HepG2 (cell line): Measurements from ENCODE around the gene CCM2. TPM values are rescaled to one million over a fixed set of nuclear protein-coding genes. Genes with fewer than 3 reads are reported as not detected.

Experiments used
- ATAC-seq: fragments of 200-7000 bp; cut with Tn5 transposase; 3 replicates; pipeline ENCODE4 v1.9.1; 2020; ENCODE audit warnings: mild to moderate bottlenecking, moderate library complexity
- BruUV-seq: library from RNA; stranded (reverse); fragments of 400-500 nt; replicated peaks from 2 replicates; lab custom pipeline; 2021; lab: Mats Ljungman, UMichigan
- CTCF ChIA-PET: fragments of 300-600 bp; formaldehyde crosslinking; extraction: SDS; loops from one replicate; lab custom pipeline; 2021; ENCODE audit warnings: low total read pairs, inconsistent platforms, low intra/inter-chr PET ratio; lab: Yijun Ruan, JAX
- POLR2A ChIA-PET: fragments of 350-600 bp; sonication (Branson Sonifier 250); formaldehyde crosslinking; loops from one replicate; lab custom pipeline; 2020; ENCODE audit warnings: antibody characterized with exemption, inconsistent platforms; lab: Yijun Ruan, JAX
- DNase-seq: peaks from one replicate; pipeline ENCODE4 v3.0.0-alpha.2; 2015; ENCODE audit warnings: low spot score
- FAIRE-seq: peaks from 3 replicates; lab custom pipeline; 2011; peaks lifted over from hg19 to GRCh38; lab: Jason Lieb, UNC
- H2AFZ ChIP-seq: one replicate; pipeline ENCODE4 v1.6.1; 2011; ENCODE audit warnings: low read length, inconsistent platforms
- H3K27ac ChIP-seq: fragments of 300-600 bp; 3 replicates; pipeline ENCODE4 v1.8.0; 2011; ENCODE audit warnings: mixed run types, mild to moderate bottlenecking, mixed read lengths, low read length, inconsistent platforms; ENCODE audit not compliant: insufficient read depth; ENCODE audit errors: extremely low read length
- H3K27me3 ChIP-seq, 2 experiments: fragments of 200-600 bp in 1 of 2; 2 replicates in 1 of 2; 3 replicates in 1 of 2; pipeline versions ENCODE4 v1.6.0 to v1.8.0; 2011; ENCODE audit warnings: low read length in 2 of 2, mild to moderate bottlenecking in 2 of 2, moderate library complexity in 2 of 2, inconsistent platforms in 1 of 2; ENCODE audit not compliant: insufficient read depth in 2 of 2, control insufficient read depth in 1 of 2
- H3K36me3 ChIP-seq, 2 experiments: fragments of 200-600 bp in 1 of 2; replicated peaks in 1 of 2; 2 replicates in 1 of 2; 3 replicates in 1 of 2; pipeline versions ENCODE4 v1.5.1 to v1.8.0; 2011; ENCODE audit warnings: low read length in 2 of 2, inconsistent platforms in 1 of 2; ENCODE audit not compliant: insufficient read depth in 2 of 2, control insufficient read depth in 1 of 2
- H3K4me1 ChIP-seq: 2 replicates; pipeline ENCODE4 v1.5.1; 2012; ENCODE audit warnings: low read length, inconsistent platforms; ENCODE audit not compliant: insufficient read depth
- H3K4me2 ChIP-seq: 2 replicates; pipeline ENCODE4 v1.6.0; 2011; ENCODE audit warnings: low read depth, low read length, inconsistent platforms
- H3K4me3 ChIP-seq, 3 experiments: fragments of 200-600 bp in 1 of 3; sonication (generic), shearing (Covaris generic) in 1 of 3; replicated peaks in 1 of 3; 2 replicates each; pipeline ENCODE4 v1.5.1; 2011 to 2016; ENCODE audit warnings: low read length in 3 of 3, inconsistent platforms in 2 of 3, low read depth in 2 of 3, mild to moderate bottlenecking in 2 of 3, control low read depth in 1 of 3, mixed read lengths in 1 of 3; ENCODE audit not compliant: insufficient read depth in 1 of 3
- H3K79me2 ChIP-seq: one replicate; pipeline ENCODE4 v1.6.1; 2011; ENCODE audit warnings: low read length, inconsistent platforms; ENCODE audit not compliant: insufficient read depth
- H3K9ac ChIP-seq: 2 replicates; pipeline ENCODE4 v1.6.0; 2011; ENCODE audit warnings: mild to moderate bottlenecking, low read depth, low read length, inconsistent platforms; ENCODE audit not compliant: insufficient read depth
- H3K9me3 ChIP-seq: 2 replicates; pipeline ENCODE4 v1.5.1; 2012; ENCODE audit warnings: mild to moderate bottlenecking, low read length
- H4K20me1 ChIP-seq: 2 replicates; pipeline ENCODE4 v1.6.0; 2011; ENCODE audit warnings: inconsistent platforms, mild to moderate bottlenecking, low read length, moderate library complexity; ENCODE audit not compliant: insufficient read depth
- BCL6 ChIP-seq: IDR thresholded peaks from 2 replicates; pipeline ENCODE4 v1.6.1; 2016; ENCODE audit warnings: missing genetic modification reagents, missing compliant biosample characterization
- CEBPB ChIP-seq: IDR thresholded peaks from 2 replicates; pipeline ENCODE4 v1.6.1; 2011; ENCODE audit warnings: low read depth, low read length, improper control_type of control experiment, borderline replicate concordance
- CREB1 ChIP-seq, 2 experiments: fragments of 450-650 bp in 1 of 2; IDR thresholded peaks; 2 replicates each; pipeline ENCODE4 v1.6.1; 2016 to 2017; ENCODE audit warnings: control low read depth in 1 of 2, mild to moderate bottlenecking in 1 of 2, missing compliant biosample characterization in 1 of 2, missing genetic modification characterization in 1 of 2
- EEA1 ChIP-seq: sonication (generic); formaldehyde crosslinking; IDR thresholded peaks from 2 replicates; pipeline ENCODE4 v1.5.1; 2020; ENCODE audit warnings: mild to moderate bottlenecking, missing genetic modification reagents, borderline replicate concordance
- ELK4 ChIP-seq: sonication (generic); formaldehyde crosslinking; IDR thresholded peaks from 2 replicates; pipeline ENCODE4 v1.9.0; 2021; ENCODE audit warnings: missing genetic modification reagents, borderline replicate concordance
- FOXP4 ChIP-seq: sonication (generic); formaldehyde crosslinking; IDR thresholded peaks from 2 replicates; pipeline ENCODE4 v1.4.0; 2020; ENCODE audit warnings: missing genetic modification reagents
- NCOR1 ChIP-seq: fragments of 200-600 bp; sonication (generic); IDR thresholded peaks from 2 replicates; pipeline ENCODE4 v1.7.0; 2017; ENCODE audit warnings: antibody characterized with exemption, low read length, borderline replicate concordance
- NPAS2 ChIP-seq: sonication (generic); formaldehyde crosslinking; IDR thresholded peaks from 2 replicates; pipeline ENCODE4 v1.8.0; 2022; ENCODE audit warnings: mild to moderate bottlenecking, missing genetic modification reagents, borderline replicate concordance
- ZFP91 ChIP-seq: sonication (generic); formaldehyde crosslinking; IDR thresholded peaks from 2 replicates; pipeline ENCODE4 v1.9.0; 2022; ENCODE audit warnings: missing genetic modification reagents, mild to moderate bottlenecking, borderline replicate concordance
- ZNF3 ChIP-seq: IDR thresholded peaks from 2 replicates; pipeline ENCODE4 v1.7.0; 2017; ENCODE audit warnings: inconsistent platforms
- ZNF496 ChIP-seq: sonication (generic); formaldehyde crosslinking; IDR thresholded peaks from 2 replicates; pipeline ENCODE4 v1.8.1; 2023; ENCODE audit warnings: mild to moderate bottlenecking, moderate library complexity, missing genetic modification reagents; ENCODE audit not compliant: insufficient replicate concordance
- ZSCAN20 ChIP-seq: sonication (generic); formaldehyde crosslinking; IDR thresholded peaks from 2 replicates; pipeline ENCODE4 v1.4.0; 2020; ENCODE audit warnings: missing genetic modification reagents, mild to moderate bottlenecking, borderline replicate concordance
- WGBS: methylation state at CpG from one replicate; pipeline ENCODE4 v1.1.6; 2017; ENCODE audit warnings: low lambda C conversion rate; 5-methylcytosine and 5-hydroxymethylcytosine counted together
- in situ Hi-C: cut with HindIII; loops from 2 replicates; pipeline ENCODE4 v1.10.0; 2017; ENCODE audit warnings: low pct_unique_long_range_greater_than_20kb; ENCODE audit not compliant: extremely low pct_ligation_motif_present
- intact Hi-C: fragments of 100-400 bp; cut with micrococcal nuclease; formaldehyde crosslinking; loops from one replicate; pipeline ENCODE4 v1.10.0; 2022; ENCODE audit not compliant: unreplicated experiment
- polyA plus RNA-seq, 8 experiments: library from polyadenylated mRNA; depleted of rRNA in 3 of 8; stranded (reverse) in 7 of 8; unstranded in 1 of 8; fragments of >200 nt; fragmentation: Illumina TruSeq in 4 of 8; extraction: Trizol in 4 of 8; gene quantifications; 2 replicates each; pipeline versions ENCODE4 v1.2.1 to v1.2.3, GENCODE V29; 2011 to 2016; ENCODE audit warnings: low read depth in 4 of 8, missing spikeins in 1 of 8, mixed read lengths in 1 of 8; ENCODE audit not compliant: insufficient read depth in 1 of 8
- total RNA-seq, 5 experiments: library from RNA; depleted of rRNA; stranded (reverse); fragments of >200 nt; fragmentation: Illumina TruSeq; extraction: Trizol; gene quantifications; 2 replicates each; pipeline ENCODE4 v1.2.3, GENCODE V29; 2016; ENCODE audit warnings: low read depth in 1 of 5

CCM2 gene
- total and polyA plus RNA-seq, 2 of the 13 experiments (the other 11 are each of a cell fraction or from before 2014, with no cell fraction given) = 13.7 to 15.8 TPM

- TF ChIP-seq CREB1 (IDR thresholded peaks at IDR 0.05) (peak; percentile 49; the same call in 1 of the 2 replicates), CREB1 (CRISPR knock-in tag; IDR thresholded peaks at IDR 0.05) (no peak), ZFP91 (CRISPR knock-in tag) (no peak), CEBPB (0 out of 2 replicates have a peak, but pooled peaks have one; percentile 30)
- no peaks in the 10 kb centered on the region for H4K20me1 ChIP-seq
- H3K27ac ChIP-seq = no peak overlapping the region
- no peak overlapping the region for H3K4me3 ChIP-seq
- BruUV-seq = no TSS peak
- intact Hi-C loops (no loop called here), in situ Hi-C loops (no loop called here)
- FAIRE-seq = no peak
- no peak overlapping the region for H3K4me2 ChIP-seq
- no peaks in the 10 kb centered on the region for H3K79me2 ChIP-seq
- H3K36me3 ChIP-seq = no peaks in the 10 kb centered on the region
- no peak overlapping the region for H3K9ac ChIP-seq
- ChIA-PET CTCF (no interaction called here), POLR2A (no interaction called here)
- WGBS = 86% methylated on average over 68 of the region's 68 CpGs
- H3K4me1 ChIP-seq = peaks cover 23% of the 10 kb centered on the region
- DNase-seq = no peak
- no peak overlapping the region for H2AFZ ChIP-seq
- ATAC-seq = no peak
- no peaks in the 10 kb centered on the region for H3K9me3 ChIP-seq
- no peaks in the 10 kb centered on the region for H3K27me3 ChIP-seq
These were observed 13.6 kb upstream of the CCM2 start for GRCh38 chr7:44986218-44987053.

GRCh38 chr7:44987457-44987856, 12.5 kb upstream of the CCM2 start:
- CTCF ChIA-PET = no interaction called here
- in situ Hi-C loops = no loop called here

More at GRCh38 chr7:44987457-44987856, 12.5 kb upstream of the CCM2 start:
- DNase-seq (no peak), ATAC-seq (no peak), FAIRE-seq (no peak)
- Histone ChIP-seq H3K27ac (no peak overlapping the region), H3K36me3 (no peaks in the 10 kb centered on the region), H3K4me1 (peaks cover 32% of the 10 kb centered on the region), H3K27me3 (no peaks in the 10 kb centered on the region), H3K4me3 (no peak overlapping the region), H4K20me1 (no peaks in the 10 kb centered on the region), H2AFZ (no peak overlapping the region), H3K4me2 (no peak overlapping the region), H3K9ac (no peak overlapping the region), H3K79me2 (no peaks in the 10 kb centered on the region), H3K9me3 (no peaks in the 10 kb centered on the region)
- TF ChIP-seq EEA1 (CRISPR knock-in tag) (no peak), ZNF496 (CRISPR knock-in tag) (no peak), ZSCAN20 (CRISPR knock-in tag) (no peak), FOXP4 (CRISPR knock-in tag) (no peak), NCOR1 (no peak), BCL6 (CRISPR knock-in tag) (no peak), NPAS2 (CRISPR knock-in tag) (no peak), ELK4 (CRISPR knock-in tag) (no peak), ZNF3 (no peak)
- intact Hi-C loops = no loop called here
- no TSS peak for BruUV-seq
- WGBS = 72% methylated on average over 7 of the region's 7 CpGs
- POLR2A ChIA-PET = no interaction called here
